HG03558 (cell line): ENCODE results near the gene EDN2.

ENCODE experiments used
- ATAC-seq: cut with Tn5 transposase; IDR thresholded peaks from one replicate; pipeline ENCODE4 v1.9.1; 2021; ENCODE audit warnings: moderate number of reproducible peaks; ENCODE audit not compliant: unreplicated experiment; ENCODE audit errors: extremely low read depth

Gene EDN2

DNA sequence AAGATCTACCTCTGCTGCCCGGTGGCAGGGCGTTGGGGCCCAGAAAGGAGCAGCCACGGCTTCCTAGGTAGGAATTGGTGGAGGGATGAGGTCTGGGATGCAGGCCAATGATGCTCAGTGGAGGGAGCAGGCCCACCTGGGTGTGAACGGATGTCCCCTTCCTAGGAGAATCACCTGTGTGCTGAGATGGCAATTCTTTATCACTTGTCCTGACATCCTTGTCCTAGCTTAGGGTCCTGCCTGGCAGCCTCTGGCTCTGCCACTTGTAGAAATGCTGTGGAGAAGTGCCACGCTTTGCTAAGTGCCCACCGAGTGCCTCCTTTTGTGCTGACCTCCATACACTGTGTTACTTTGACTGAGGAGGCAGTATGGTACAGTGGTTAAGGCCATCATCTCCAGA lies 12.8 kb downstream of the EDN2 start:
- no peak for ATAC-seq

DNA sequence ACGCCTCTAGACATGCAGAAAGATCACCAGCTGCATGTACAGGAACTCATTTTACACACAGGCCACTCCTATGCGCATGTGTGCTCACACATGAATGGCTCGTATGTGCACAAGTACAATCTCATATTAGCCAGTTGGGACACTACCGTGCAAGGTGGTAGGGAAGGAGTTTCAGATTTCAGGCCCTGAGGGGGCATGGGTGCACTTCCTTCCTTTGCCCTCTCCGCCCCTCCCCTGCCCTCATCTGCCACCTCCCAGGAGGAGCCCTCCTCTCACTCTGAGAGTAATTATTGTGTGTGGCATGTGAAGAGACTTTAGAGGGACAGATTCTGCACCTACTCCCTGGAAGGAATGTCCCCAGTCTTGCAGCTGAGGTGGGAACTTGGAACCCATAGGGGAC lies 14.8 kb downstream of the EDN2 start:
- ATAC-seq, result no peak

DNA sequence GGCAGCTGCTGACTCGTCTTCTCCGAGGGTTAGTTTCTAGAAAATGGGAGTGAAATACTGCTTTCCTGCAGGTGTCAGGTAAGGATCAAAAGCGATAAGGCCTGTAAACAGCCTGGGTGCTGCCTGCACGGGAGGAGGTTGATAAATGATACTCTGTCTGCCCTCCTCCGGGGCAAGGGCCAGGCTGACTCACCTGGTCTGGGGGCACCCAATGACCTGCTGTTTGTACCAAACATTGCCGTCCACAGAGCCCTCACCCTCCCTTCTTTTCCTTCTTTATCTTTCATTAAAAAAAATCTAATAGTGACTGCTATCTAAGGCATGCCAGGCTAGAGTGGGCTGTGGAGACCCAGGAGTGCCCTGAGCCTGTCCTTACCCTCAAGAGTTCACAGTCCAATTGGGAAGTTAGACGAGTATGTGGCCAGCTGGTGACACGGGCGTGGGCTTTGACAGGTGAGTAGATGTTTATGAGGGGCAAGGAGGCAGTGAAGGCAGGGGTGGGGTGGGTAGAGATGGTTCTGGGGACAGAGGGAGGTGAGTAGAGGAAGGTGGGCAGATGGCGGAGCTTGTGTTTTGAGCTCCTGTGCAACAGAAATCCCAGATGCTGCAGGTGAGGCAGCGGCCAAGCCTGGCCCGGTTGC lies 16.2 kb downstream of the EDN2 start:
- no peak for ATAC-seq

DNA sequence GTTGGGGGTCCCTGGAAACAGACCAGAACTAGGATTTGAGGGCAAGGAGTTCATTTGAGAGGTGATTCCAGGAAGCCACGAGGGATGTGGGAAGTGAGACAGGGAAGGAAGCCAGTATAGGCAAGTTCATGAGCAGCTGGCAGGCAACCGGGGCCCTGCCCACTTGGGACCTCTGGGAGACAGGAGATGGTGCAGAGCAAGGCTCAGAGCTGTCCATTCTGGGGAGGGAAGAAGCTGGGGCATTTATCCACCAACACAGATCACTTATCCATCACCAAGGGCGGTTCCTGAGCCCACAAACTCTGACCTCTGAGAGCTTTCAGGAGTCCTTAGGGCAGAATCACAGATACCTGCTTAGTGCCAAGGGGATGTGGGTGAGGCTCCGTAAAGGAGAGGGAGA lies 16.8 kb downstream of the EDN2 start:
- no peak for ATAC-seq

DNA sequence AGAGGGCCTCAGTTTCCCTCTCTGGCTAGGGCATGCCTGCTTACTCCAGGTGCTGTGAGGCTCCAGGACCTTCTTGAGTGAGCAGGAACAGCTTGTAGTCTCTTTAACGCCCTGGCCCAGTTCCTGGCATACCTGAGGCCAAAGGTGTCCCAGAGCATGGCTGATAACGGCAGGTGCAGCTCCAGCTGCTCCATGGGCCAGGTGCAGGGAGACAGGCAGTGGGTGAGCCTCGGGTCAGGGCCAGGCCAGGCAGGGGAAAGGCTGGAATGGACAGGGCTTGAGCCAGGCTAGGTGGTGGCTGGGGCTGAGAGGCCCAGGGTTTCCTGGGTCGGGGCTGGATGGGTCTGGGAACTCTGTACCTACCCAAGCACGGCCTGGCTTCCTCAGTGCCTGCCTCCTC lies 18.3 kb downstream of the EDN2 start:
- no peak for ATAC-seq

DNA sequence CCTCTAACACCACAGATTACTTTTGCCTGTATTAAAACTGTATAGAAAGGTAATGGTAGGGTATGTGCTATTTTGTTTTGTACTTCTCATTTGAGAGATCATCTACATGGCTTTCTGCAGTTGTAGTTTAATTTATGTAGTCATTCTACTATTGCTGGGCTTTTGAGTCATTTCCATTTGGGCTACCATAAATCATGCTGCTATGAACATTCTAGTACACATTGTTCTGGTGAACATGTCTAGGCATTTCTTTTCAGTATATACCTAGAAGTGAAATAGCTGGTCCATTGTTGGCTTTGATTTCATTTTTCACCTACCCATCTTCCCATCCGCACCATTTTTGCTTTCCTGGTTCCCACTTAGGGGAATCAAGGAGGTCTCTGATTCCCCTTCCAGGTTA lies 18.7 kb downstream of the EDN2 start:
- no peak for ATAC-seq

DNA sequence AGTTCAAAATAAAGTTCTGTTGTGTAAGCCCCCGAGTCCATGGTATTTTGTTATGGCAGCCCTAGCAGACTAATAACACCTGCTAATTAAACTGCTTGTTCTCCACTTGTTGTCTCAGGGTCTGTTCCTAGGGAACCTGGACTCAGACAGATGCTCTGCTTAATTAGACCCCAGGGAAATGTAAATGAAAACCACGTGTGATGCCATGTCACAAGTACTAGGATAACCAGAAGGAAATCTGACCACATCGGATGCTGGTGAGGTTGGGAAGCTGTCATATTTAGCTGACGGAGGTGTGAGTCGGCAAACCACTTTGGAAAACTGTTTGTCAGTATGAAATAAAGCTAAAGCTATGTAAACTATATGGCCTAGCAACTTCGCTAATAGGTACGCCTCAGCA lies 19.6 kb downstream of the EDN2 start:
- ATAC-seq, result no peak

DNA sequence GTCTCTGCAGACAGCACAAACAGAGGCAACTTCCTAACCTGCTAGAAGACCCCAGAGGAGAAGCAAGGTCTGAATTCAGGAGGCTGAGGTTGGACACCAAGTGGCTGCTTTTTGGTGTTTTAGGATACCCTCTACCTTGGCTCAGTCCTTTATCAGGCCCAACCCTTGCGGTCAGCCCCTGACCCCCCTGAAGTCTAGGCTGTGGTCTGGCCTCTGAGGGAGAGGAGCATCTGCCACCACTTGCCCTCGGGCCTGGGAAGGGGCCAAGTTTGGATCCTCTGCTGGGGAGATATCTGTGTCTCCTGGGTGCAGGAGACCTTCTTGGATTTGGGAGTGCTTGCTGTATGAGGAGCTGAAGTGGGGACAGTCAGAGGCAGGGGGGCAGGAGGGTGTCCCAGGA lies 21.0 kb downstream of the EDN2 start:
- no peak for ATAC-seq

DNA sequence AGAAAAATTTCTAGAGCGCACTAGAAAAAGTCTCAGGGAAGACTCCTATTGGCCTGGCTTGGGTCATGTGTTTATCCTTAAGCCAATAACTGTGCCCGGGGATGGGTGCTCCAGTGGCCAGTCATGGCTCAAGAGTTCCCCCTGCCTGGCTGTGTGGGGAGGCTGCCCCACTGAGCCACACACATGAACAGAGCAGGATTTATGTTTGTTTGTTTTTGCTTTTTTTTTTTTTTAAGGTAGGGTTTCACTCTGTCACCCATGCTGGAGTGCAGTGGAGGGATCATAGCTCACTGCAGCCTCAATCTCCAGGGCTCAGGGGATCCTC lies 21.8 kb downstream of the EDN2 start:
- no peak for ATAC-seq

DNA sequence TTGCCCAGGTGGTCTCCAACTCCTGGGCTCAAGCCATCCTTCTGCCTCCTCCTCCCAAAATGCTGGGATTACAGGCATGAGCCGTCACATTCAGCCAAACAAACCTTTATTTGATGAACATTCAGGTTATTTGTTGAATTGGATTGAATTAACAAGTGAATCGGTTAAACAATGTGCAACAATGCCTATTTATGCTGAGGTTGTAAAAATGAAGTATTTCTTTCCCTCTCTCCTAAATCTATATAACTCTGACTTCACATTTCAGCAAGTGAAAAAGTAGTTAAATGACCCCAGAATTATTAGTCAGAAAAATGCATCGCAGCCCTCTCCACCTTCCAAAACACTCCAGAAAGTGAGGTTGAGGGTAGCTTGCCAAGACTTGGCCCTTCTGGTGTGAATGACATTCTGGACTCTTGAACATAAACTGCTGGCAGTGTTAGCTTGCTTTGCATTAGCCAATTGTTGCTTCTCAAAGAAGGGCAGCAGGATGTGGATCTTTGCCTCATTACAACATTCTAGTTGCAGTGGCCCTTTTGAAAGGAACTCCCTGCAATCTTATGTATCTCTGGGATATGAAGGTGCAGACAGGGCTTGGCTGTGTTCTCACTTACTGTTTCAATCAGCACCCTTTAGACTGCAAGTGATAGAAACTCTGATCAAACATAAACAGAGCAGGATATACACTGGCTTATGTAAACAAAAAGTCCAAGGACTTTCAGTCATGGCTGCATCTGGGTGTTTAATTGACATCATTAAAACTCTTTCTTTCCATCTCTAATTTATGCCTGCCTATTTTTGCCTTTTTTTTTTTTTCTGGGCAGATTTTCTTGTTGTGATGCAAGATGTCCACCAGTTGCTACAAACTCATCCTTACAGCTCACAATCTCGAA lies 22.4 kb downstream of the EDN2 start:
- ATAC-seq, result no peak

DNA sequence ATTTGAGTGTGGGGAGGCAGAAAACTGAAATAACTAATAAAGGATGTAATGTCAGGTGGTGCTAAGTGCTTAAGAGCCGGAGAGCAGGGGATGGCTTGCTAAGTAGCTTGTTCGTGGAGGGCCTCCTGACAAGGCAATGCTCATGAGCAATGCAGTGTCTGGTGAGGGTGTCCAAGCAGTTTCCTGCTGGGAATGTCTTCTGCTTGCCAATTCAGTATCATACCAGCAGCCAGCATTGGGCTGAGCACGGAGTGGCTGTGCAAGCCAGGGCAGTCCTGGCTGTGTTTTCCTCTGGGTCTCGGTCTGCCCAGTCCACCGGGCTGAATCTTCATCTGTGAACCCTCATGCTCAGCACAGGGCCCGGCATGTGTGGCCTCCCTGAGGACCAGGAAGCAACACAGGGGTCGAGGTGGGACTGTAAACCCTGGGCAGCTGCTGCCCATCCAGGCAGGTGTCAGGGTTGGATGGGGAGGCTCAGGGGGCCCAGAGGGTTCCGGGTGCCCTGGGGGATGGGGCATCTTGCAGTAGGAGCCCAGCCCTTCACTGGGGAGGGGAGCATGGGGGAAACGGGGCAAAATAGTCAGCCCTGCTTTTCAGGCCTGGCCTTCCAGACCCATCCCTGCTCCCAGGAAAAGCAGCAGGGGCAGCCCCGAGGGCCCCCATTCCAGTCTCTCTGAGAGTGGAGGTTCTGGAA lies 27.5 kb downstream of the EDN2 start:
- no peak for ATAC-seq

DNA sequence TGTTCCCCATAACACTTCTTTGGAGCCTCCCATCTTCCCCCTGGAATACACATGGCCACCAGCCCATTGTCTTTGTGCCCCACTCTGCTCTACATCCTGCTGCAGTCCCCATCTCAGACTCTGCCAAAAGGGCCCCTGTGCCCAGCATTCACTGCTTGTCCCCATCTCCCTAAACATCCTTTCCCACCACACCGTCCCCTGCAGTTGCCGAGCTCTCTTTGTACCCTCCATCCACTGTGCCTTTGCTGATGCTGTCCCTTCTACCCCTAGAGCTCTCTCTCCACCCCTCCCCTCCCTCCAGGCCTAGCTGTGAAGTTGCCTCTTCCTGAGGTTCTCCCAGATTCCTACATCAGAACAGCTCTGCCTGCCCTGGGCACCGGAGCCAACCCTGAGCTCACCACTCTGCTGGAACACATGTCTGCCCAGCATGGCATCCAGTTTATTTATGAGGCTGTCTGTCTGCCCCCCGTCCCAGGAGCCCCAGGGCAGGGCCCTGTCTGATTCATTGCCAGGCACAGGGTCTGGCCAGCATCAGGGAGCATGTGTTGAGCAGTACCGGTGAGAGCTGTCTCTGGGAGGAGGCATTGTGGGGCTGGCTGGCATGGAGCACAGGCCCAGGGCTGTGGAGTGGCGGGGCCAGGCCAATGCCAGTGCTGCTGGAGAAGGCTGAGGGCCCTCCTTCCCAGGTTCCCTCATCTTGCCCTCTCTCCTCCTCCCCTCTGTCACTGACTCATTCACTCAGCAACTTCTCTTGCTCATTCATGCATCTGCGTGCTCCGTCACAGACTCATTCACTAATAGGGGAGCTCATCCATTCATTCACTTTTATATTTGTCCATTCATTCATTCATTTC lies 28.8 kb downstream of the EDN2 start:
- no peak for ATAC-seq

DNA sequence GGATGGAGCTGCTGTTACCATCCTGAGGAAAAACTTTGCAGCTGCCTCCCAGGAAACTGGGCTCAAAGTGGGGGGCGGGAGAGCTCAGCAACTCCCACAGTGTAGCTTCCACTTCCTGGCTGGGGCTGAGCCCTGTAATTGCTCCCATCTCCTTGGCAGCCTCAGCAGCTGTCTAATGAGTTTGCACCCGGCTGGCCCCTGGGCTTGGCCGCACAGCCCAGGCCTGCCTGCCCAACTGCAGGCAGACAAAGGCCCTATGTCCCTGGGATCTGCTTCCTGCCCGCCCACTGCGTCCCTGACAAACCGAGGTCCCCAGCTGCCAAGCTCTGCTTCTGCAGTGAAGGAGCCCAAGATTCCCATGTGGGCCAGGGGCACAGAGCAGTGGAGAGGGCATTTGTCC lies 30.1 kb downstream of the EDN2 start:
- no peak for ATAC-seq

DNA sequence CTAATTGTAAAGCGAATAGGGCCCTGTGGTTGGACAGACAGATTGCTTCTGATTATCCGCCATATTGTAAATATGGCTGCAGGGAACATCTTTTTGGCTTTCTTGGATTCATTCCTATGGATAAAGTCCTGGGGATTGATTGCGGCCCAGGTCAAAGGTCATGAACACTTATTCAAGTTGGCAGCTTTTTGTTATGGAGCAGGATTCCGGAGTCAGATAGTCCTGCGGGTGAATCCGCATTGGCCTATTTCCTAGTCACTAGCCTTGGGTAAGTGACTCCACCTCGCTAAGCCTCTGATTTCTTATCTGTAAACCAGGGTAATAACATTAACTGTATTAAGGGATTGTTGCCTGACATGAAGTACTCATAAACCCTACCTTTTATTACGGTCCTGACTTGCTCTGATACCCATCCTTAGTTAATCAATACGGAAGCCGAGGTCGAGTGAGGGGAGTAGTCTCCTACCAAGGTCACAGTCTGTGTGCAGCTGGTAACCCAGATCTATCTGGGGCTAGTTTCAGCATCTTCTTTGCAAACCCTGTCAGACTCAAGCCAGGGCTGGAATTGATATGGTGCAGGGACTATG lies 31.7 kb downstream of the EDN2 start:
- ATAC-seq, result no peak

DNA sequence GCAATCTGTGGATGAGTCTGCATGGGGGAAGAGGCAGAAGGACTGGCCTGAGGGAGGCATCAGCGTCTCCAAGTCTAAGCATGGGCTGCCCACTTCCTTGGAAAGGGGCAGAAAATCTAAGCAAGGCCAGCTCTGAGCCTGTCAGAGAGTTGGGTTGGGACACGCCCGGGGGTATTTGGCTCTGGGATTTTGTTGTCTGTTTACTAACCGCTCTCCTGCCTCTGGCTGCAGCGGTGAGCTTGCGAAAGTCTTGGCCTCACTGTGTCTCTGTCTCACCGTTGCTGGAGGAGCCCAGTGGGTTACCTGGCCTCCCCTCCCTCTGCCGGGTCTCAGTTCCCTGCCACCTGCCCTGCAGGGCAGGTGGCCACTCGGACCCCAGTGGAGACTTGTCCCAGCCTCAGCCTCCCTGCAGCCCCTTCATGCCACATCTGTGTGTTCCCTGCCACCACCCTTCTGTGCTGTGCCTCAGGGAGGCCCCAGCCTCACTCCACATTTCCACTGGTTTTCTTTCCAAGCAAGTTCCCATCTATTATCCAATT lies 33.7 kb downstream of the EDN2 start:
- ATAC-seq, result no peak

DNA sequence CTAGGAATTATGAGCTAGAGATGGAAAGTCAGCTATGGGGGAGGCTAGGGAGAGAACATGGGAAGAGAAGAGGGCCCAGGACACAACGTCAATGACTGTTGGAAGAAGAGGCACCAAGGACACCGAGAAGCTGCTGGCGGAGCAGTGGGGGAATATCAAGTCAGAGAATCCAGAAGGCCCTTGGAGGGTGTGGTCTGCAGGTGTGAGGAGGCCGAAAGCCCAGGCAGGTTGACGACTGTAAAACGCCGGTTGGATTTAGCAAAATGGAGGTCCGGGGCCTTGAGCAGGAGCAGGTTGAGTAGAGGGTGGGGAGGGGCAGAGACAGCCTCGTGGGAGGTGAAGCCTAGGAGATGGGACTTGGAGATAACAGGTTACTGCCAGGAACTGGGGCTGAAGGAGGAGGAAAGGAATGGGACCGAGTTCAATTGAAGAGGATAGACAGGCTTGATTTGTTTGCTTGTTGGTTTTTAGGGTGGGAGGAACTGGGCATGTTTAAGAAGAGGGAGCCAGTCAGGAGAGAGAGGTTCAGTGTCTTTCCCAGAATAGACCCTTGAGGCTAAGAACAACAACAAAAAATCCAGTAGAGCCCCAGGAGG lies 35.1 kb downstream of the EDN2 start:
- no peak for ATAC-seq

DNA sequence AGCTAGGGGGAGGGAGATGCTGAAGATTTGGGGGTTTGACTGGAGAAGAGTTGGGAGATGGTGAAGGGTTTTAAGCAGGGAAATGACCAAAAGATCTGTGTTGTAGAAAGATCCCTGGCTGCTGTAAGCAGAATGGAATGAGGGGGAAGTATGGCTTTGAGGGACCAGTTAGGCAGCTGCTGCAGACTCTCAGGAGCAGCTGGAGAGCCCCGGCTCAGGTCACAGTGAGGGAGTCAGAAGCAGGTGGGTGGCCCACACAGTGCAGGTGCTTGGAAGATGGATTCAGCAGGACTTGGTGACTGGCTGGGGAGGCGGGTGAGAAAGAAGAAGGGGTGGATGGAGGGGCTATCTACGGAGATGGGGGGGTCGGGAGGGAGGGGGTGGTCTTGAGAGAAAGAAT lies 35.7 kb downstream of the EDN2 start:
- ATAC-seq, result no peak

DNA sequence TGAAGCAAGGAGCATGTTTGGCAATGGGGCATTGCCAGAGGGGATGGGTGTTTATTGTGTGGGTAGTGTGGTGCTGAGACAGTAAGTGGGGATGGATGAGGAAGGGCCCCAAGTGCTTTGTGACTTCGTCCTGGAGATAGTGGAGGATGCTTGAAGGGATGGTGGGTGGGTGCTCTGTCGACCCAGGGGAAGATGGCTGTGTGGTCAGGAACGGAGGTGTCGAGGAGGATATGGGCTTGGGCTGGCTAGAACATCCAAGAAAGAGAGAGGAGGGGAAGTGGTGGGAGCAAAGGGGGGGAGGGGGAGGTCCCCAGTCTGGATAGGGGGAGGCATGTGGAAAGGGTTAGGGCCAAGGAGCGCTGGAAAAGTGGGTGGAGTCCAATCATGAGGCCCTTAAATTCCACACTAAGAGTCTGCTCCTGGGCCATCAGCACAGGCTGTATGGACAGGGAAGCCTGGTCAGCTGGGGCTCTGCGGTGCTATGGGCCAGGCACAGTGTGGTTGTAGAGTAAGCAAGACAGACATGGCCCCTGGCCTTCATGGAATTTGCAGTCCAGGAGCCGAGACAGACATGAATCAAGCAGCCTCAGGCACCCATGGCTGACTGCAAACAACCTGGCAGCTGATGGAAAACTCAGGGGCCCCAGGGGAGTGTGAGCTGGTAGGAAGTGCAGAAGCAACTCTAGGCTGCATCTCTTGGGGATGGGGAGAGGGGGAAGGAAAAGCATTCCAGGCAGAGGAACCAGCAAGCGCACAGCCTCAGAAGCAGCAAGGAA lies 36.3 kb downstream of the EDN2 start:
- ATAC-seq, result no peak
